Activated CD8-positive, alpha-beta T cell treated with anti-CD3 and anti-CD28 coated beads, Interleukin-2, amount 10 ng/mL, durations not matched to agents 7 days and 5 days (primary cell): ENCODE results near the gene FTSJ3. TPM values are rescaled to one million over a fixed set of nuclear protein-coding genes. Genes with fewer than 3 reads are reported as not detected.

ENCODE experiments used
- ATAC-seq: fragments of 150-1000 bp; cut with Tn5 transposase; one replicate; pipeline ENCODE4 v1.10.0; 2021; ENCODE audit warnings: moderate library complexity
- CTCF ChIA-PET: fragments of 350-600 bp; sonication (Branson Sonifier 250); formaldehyde crosslinking; loops from one replicate; lab custom pipeline; 2021; ENCODE audit warnings: antibody characterized with exemption; lab: Charles Lee
- POLR2A ChIA-PET: fragments of 350-600 bp; sonication (Branson Sonifier 250); formaldehyde crosslinking; loops from one replicate; lab custom pipeline; 2021; ENCODE audit warnings: antibody characterized with exemption; lab: Charles Lee
- DNase-seq: peaks from one replicate; pipeline ENCODE4 v3.0.0-alpha.2; 2020
- H3K27ac Mint-ChIP-seq: one replicate; pipeline ENCODE4 v1.8.0; 2021; ENCODE audit warnings: mild to moderate bottlenecking, mixed read lengths
- H3K27me3 Mint-ChIP-seq: one replicate; pipeline ENCODE4 v1.8.0; 2021; ENCODE audit warnings: low read depth, mixed read lengths
- H3K36me3 Mint-ChIP-seq: one replicate; pipeline ENCODE4 v1.8.0; 2021; ENCODE audit warnings: low read depth, mixed read lengths
- H3K4me1 Mint-ChIP-seq: one replicate; pipeline ENCODE4 v1.8.0; 2021; ENCODE audit warnings: low read depth, mixed read lengths
- H3K4me3 Mint-ChIP-seq: one replicate; pipeline ENCODE4 v1.8.0; 2021; ENCODE audit warnings: mild to moderate bottlenecking, mixed read lengths
- H3K9me3 Mint-ChIP-seq: one replicate; pipeline ENCODE4 v1.8.0; 2022; ENCODE audit warnings: mixed read lengths; ENCODE audit not compliant: insufficient read depth
- total RNA-seq, 2 experiments: library from RNA; stranded (reverse); gene quantifications; one replicate each; pipeline ENCODE4 v1.2.3, GENCODE V29; 2021

The FTSJ3 gene
- total RNA-seq, 2 experiments from 2014 or later: 58.7 to 62.2 TPM

DNA sequence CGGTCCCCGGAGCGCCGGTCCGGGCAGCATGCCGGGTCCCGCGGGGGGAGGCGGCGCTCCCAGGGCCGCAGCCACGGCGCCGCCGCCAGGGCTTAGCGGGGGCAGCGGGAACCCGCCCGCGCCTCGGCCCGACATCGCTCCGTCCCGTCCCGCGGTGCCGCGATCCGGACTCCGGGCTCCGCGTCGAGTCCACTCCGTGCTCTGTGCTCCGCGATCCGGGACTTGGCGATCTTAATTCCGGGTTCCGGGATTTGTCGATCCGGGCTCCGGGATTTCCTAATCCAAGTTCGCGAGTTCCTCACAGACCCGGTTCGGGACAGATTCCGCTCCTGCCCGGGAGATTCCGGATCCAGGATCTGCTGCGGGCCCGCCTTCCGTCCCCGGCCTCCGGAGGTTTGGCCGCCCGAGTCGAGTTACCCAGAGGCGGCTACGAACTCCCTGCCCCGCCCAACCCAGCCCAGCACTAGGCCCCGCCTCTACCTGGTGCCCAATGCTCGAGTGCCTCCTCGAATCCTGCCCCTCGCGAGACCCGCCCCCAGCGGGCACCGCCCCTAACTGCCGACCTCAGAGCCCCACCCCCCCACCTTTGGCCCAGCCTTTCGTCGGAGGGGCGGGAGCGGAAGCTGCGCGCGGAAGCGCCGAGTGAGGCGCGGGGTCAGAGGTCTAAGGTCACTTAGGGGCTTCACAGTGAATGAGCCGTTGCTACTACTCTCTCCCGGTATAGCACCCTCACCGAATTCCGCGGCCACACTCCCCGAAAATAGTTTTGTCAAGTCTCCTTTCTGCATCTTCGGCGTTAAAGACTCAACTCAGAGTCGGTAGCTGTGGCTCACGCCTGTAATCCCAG is 15.3 kb upstream of the FTSJ3 start, which contains the start of gene SMARCD2:
SMARCD2 (minus strand) TSS at position 146 of the 847 bp plus-strand sequence; CDS start at position 135, 11 bp downstream.
- peak within 1 kb of the TSS; percentile 97 for H3K4me3 Mint-ChIP-seq
- ATAC-seq (peak; percentile 90), DNase-seq (peak; percentile 99)
- no peaks in the 10 kb centered on the region for H3K9me3 Mint-ChIP-seq
- ChIA-PET POLR2A (interaction anchor here (0.5 to 8.0 kb wide), 8 partner anchors 14 to 664 kb away, joined by 3 to 124 read pairs (median 3); partner anchors contain the start of genes CCDC47, CEP95, DDX42 and DDX5), CTCF (interaction anchor here (0.9 to 2.8 kb wide), 4 partner anchors 16 to 174 kb away, joined by 3 to 20 read pairs (median 5); partner anchors contain the start of gene PSMC5)
- H3K4me1 Mint-ChIP-seq: peaks cover 36% of the 10 kb centered on the region
- H3K27ac Mint-ChIP-seq: peak within 1 kb of the TSS; percentile 94
- H3K36me3 Mint-ChIP-seq: peaks cover 17% of the 10 kb centered on the region
- no peaks in the 10 kb centered on the region for H3K27me3 Mint-ChIP-seq

DNA sequence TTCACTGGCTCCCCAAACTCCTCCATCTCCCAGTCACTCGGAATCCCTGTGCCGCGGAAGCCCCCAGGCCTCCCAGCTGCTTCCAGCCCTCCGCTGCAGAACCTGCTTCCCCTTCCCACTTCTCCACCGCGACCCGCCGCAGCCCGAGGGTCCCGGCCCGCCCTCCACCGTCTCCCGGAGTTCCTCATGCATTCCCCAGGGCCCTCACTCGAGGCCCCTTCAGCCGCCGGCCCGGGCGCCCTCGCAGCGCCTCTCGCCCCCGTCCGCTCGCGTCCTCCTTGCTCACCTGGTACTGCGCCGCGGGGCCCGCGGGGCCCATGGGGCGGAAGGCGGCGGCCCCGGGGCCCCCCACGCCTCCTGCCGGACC is 14.7 kb upstream of the FTSJ3 start:
- CTCF ChIA-PET: interaction anchor here (1.3 to 5.5 kb wide), 3 partner anchors 12 to 69 kb away, joined by 3 to 56 read pairs (median 9); partner anchors contain the start of genes CCDC47, DDX42 and FTSJ3
- Mint-ChIP-seq H3K4me1 (peaks cover 35% of the 10 kb centered on the region), H3K36me3 (peaks cover 17% of the 10 kb centered on the region), H3K27ac (peak overlapping the region; percentile 94), H3K4me3 (peak overlapping the region; percentile 97), H3K9me3 (no peaks in the 10 kb centered on the region), H3K27me3 (no peaks in the 10 kb centered on the region)
- no peak for DNase-seq
- ATAC-seq: peak; percentile 34
- POLR2A ChIA-PET: interaction anchor here (1.2 to 8.0 kb wide), 3 partner anchors 13 to 100 kb away, joined by 5 to 124 read pairs (median 10); partner anchors contain the start of genes CCDC47, DDX42, FTSJ3 and PSMC5

DNA sequence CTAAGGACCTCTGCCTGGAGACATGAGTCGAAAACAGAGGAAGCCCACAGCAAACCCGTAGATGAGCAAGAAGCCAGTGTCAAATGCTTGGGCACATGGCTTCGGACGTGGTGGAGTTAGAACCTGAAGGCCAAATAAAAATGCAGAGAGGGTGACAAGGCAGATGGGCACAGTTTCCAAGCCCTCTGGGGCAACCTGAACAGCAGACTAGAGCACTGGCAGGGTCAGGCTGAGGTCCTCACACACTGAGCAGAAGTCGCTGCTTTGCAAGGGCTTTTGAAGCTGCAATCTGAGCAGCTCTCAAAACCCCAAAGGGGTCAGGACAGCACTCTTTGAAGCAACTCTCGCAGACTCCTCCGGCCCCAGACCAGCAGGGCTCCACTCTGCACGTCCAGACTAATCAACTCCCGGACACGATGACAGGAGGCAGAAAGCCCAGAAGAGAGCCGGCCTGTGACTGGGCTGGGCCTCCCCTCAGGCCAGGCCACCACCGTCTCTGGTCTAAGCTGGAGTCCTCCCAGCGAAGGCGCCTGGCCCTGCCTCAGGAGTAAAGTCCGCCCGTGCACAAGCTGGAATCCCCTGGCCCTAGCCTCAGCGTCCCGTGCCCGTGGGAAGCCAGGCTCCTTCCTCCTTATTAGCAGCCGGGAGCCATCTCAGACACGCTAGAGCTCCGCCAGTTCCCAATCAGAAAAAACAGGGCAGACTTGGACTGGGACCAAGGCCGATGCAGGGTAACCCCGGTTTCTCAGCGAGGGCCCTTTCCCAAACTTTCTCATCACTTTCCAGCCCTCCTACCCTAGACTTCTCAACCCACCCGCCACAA is 14.1 kb upstream of the FTSJ3 start:
- peaks cover 35% of the 10 kb centered on the region for H3K4me1 Mint-ChIP-seq

DNA sequence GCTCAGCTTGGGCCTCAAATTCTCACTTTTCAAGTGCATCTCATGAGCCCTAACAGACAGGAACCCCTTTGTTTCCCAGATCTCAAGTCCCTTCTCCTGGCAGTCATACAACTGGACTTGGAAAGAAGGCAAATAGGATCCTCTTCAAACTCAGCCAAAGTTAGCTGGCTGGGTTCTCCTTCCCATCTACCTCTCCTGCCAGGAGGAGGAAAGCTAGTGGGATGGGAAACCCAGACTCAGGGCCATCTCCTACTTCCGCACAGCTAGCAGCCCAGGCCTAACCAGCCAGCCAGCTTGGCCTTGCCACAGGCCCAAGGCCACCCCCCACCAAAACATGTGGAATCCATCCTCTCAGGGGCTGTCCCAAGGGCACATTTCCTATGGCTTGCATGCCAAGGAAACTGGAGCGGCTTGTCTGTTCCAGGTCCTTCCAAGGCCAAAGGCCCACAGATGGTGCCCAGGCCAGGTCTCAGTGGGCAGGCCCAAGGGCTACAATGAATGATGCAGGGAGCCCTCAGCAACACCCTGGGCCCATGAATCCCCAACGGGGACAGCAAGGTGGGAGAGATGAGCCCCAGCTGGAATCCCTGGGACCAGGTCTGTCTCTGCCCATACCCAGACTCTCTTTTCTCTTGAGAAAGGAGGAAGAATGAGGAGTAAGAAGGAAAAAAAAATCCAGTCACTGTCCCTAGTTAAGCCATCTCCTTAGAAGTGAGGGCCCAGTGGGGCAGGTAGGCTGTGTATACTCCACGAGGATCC is 13.3 kb upstream of the FTSJ3 start:
- CTCF ChIA-PET: interaction anchor here (1.0 to 5.5 kb wide), 5 partner anchors 8 to 130 kb away, joined by 3 to 56 read pairs (median 7); partner anchors contain the start of genes CCDC47, DDX42 and FTSJ3
- peaks cover 27% of the 10 kb centered on the region for H3K36me3 Mint-ChIP-seq
- peak overlapping the region; percentile 97 for H3K4me3 Mint-ChIP-seq
- no peak for DNase-seq
- no peaks in the 10 kb centered on the region for H3K9me3 Mint-ChIP-seq
- ATAC-seq: no peak
- H3K4me1 Mint-ChIP-seq: peaks cover 35% of the 10 kb centered on the region
- POLR2A ChIA-PET: interaction anchor here (1.0 to 8.0 kb wide), 7 partner anchors 12 to 144 kb away, joined by 3 to 124 read pairs (median 5); partner anchors contain the start of genes CCDC47, DDX42, FTSJ3 and PSMC5
- no peaks in the 10 kb centered on the region for H3K27me3 Mint-ChIP-seq
- peak overlapping the region; percentile 94 for H3K27ac Mint-ChIP-seq

More for the DNA sequence above, 14.1 kb upstream of the FTSJ3 start:
- no peaks in the 10 kb centered on the region for H3K27me3 Mint-ChIP-seq
- ATAC-seq: no peak
- DNase-seq: peak; percentile 39
- peak overlapping the region; percentile 94 for H3K27ac Mint-ChIP-seq
- peak overlapping the region; percentile 97 for H3K4me3 Mint-ChIP-seq
- peaks cover 23% of the 10 kb centered on the region for H3K36me3 Mint-ChIP-seq
- POLR2A ChIA-PET: interaction anchor here (1.0 to 8.0 kb wide), 6 partner anchors 13 to 145 kb away, joined by 3 to 124 read pairs (median 4); partner anchors contain the start of genes CCDC47, DDX42, FTSJ3 and PSMC5
- CTCF ChIA-PET: interaction anchor here (1.3 to 5.5 kb wide), 4 partner anchors 7 to 68 kb away, joined by 3 to 56 read pairs (median 8); partner anchors contain the start of genes CCDC47, DDX42 and FTSJ3
- H3K9me3 Mint-ChIP-seq: no peaks in the 10 kb centered on the region

DNA sequence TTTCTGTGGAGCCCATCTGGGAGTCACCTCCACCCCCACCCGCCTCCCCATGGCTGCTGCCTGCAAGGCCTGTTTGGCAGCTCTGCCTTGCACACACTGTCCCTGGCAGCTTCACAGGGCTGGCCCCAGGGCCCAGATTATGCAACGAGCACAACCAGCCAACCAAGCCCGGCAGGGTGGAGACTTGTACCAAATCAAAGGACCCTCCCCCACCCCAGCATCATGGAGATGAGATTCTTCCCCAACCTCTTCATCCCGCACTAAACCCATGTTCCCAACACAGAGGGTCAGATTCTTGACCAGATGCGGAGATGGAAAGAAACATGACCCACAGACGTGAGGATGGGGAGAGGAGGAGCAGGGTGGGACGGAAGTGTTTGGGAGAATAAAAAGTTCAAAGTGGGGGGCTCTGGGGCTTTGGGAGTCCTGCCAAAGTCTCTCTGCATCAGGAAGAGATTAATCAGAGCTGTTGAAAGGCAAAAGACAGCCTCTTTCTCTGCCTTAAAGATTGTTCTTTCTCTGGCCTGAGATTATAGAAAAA is 11.2 kb upstream of the FTSJ3 start:
- Mint-ChIP-seq H3K27me3 (no peaks in the 10 kb centered on the region), H3K36me3 (peaks cover 42% of the 10 kb centered on the region)
- POLR2A ChIA-PET: interaction anchor here (0.8 to 8.0 kb wide), 7 partner anchors 10 to 145 kb away, joined by 3 to 124 read pairs (median 5); partner anchors contain the start of genes CCDC47, DDX42, FTSJ3 and PSMC5

DNA sequence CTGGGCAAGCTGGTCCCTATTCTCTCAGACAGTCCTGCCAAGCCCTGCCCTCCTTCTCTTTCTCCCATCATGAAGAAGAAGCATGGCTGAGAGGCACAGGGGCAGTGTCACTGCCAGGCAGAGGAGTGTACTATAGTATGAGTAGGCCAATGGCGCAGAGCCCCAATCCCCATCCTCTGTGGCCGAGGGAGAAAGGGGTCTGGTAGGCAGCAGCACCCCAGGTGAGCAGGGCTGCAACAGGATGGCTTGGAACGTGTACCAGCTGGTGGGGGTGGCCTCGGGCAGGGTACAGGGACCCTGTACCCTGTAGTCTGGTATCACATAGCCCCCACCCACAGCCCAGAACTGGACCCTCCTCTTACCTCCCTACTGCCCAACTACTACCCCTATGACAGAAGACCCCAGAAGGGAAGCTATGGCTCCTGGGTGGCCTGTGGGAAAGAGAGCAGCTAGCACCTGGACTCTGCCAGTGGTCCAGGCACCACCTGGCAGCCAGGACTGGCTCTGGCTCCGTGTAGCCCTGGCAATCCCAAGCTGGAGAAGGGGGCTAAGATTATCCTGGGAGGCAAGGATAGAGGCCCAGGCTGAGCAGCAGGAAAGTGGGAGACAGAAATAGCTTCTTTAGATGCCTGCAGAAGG is 10.6 kb upstream of the FTSJ3 start:
- Mint-ChIP-seq H3K27ac (no peak overlapping the region), H3K4me1 (peaks cover 36% of the 10 kb centered on the region)
- no peak for ATAC-seq

More for the DNA sequence above, 11.2 kb upstream of the FTSJ3 start:
- DNase-seq (no peak), ATAC-seq (no peak)
- CTCF ChIA-PET: interaction anchor here (2.6 to 5.5 kb wide), 2 partner anchors 9 to 10 kb away, joined by 12 to 56 read pairs; partner anchors contain the start of gene FTSJ3
- no peaks in the 10 kb centered on the region for H3K9me3 Mint-ChIP-seq
- H3K27ac Mint-ChIP-seq: peak overlapping the region; percentile 60
- peaks cover 38% of the 10 kb centered on the region for H3K4me1 Mint-ChIP-seq
- H3K4me3 Mint-ChIP-seq: peak overlapping the region; percentile 15

DNA sequence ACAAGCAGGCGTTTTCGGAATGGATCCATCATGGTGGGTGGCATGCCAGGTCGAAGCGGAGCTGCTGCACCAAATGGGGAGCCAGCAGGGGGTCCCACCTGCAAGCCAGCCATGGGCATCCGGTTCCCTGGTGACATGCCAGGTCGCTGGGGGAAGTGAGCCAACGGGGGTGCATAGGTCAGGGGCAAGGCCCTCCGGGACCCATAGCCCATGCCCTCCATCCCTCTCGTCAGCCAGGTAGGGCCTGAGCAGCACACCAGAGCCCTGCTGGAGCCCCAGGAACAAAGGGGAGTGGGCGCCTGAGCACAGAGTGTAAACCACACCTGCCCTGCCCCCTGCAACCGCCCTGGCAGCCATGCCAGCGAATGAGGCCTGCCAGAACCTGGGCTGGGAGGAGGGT is 10.0 kb upstream of the FTSJ3 start:
- peaks cover 53% of the 10 kb centered on the region for H3K36me3 Mint-ChIP-seq

More for the DNA sequence above, 10.6 kb upstream of the FTSJ3 start:
- no peaks in the 10 kb centered on the region for H3K27me3 Mint-ChIP-seq
- DNase-seq: no peak
- POLR2A ChIA-PET: interaction anchor here (0.8 to 8.0 kb wide), 8 partner anchors 9 to 145 kb away, joined by 3 to 124 read pairs (median 5); partner anchors contain the start of genes CCDC47, DDX42, FTSJ3 and PSMC5
- H3K4me3 Mint-ChIP-seq: no peak overlapping the region
- no peaks in the 10 kb centered on the region for H3K9me3 Mint-ChIP-seq
- H3K36me3 Mint-ChIP-seq: peaks cover 48% of the 10 kb centered on the region
- CTCF ChIA-PET: interaction anchor here (2.6 to 5.5 kb wide), 2 partner anchors 8 to 11 kb away, joined by 12 to 56 read pairs; partner anchors contain the start of gene FTSJ3

DNA sequence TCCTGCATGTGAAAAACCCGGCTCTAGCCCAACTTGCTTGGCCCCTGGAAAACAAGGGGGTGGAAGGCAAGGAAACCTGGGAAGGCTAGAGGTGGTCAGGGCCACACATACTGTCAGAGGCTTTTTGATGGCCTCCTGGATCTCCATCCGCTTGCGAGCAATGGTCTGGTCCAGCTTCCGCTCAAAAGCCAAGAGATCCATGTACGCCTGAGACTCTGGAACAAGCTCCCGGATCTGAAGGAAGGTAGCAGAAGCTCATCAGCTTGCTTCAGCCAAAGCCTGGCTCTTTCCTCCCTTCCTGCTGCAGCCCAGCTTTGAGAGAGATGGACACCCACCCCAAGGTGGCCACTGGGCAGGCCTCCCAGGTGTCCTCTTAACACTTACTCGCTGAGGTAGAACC is 9.3 kb upstream of the FTSJ3 start:
- ATAC-seq (no peak), DNase-seq (no peak)
- ChIA-PET CTCF (interaction anchor here (5.5 kb wide), 1 partner anchor 7 kb away, joined by 56 read pairs; the partner anchor contains the start of gene FTSJ3), POLR2A (interaction anchor here (0.6 to 1.4 kb wide), 2 partner anchors 138 to 629 kb away, joined by 3 to 5 read pairs; no protein-coding TSS in a partner anchor)
- no peaks in the 10 kb centered on the region for H3K27me3 Mint-ChIP-seq
- no peak overlapping the region for H3K4me3 Mint-ChIP-seq
- no peaks in the 10 kb centered on the region for H3K9me3 Mint-ChIP-seq
- peaks cover 57% of the 10 kb centered on the region for H3K36me3 Mint-ChIP-seq
- H3K4me1 Mint-ChIP-seq: peaks cover 43% of the 10 kb centered on the region
- no peak overlapping the region for H3K27ac Mint-ChIP-seq

More for the DNA sequence above, 10.0 kb upstream of the FTSJ3 start:
- ChIA-PET POLR2A (interaction anchor here (0.6 to 8.0 kb wide), 3 partner anchors 8 to 628 kb away, joined by 3 to 124 read pairs (median 5); partner anchors contain the start of genes FTSJ3 and PSMC5), CTCF (interaction anchor here (2.6 to 5.5 kb wide), 2 partner anchors 8 to 11 kb away, joined by 12 to 56 read pairs; partner anchors contain the start of gene FTSJ3)
- DNase-seq (no peak), ATAC-seq (no peak)
- Mint-ChIP-seq H3K9me3 (no peaks in the 10 kb centered on the region), H3K27ac (no peak overlapping the region), H3K4me1 (peaks cover 36% of the 10 kb centered on the region), H3K4me3 (no peak overlapping the region), H3K27me3 (no peaks in the 10 kb centered on the region)

DNA sequence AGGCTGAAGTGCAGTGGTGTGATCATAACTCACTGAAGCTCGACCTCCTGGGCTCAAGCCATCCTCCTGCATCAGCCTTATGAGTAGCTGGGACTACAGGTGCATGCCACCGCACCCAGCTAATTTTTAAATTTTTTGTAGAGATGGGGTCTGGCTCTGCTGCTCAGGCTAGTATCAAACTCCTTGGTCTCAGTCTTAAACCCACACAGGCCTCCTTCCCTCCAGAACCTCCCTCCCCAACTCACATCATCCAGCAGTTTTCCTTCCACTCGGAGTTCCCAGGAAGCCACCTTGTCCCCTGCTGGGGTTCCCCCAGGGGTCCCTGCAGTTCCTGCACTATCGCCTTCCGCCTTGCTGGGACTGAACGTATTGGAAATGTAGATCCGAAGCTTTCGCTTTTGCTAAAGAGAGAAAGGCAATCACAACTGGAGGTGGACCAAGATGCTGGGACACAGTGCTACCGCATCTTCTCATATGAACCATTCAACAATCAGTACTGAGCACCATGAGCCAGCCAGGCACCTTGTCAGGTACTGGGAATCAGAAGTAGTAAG is 7.8 kb upstream of the FTSJ3 start:
- Mint-ChIP-seq H3K27ac (no peak overlapping the region), H3K9me3 (no peaks in the 10 kb centered on the region), H3K4me3 (no peak overlapping the region), H3K36me3 (peaks cover 60% of the 10 kb centered on the region), H3K4me1 (peaks cover 47% of the 10 kb centered on the region), H3K27me3 (no peaks in the 10 kb centered on the region)
- POLR2A ChIA-PET: interaction anchor here (0.6 to 1.7 kb wide), 2 partner anchors 61 to 375 kb away, joined by 3 to 6 read pairs; partner anchors contain the start of gene DDX42
- no peak for DNase-seq
- no peak for ATAC-seq
- CTCF ChIA-PET: interaction anchor here (0.8 to 2.1 kb wide), 14 partner anchors 9 to 410 kb away, joined by 3 to 11 read pairs (median 4); partner anchors contain the start of genes DDX42, PSMC5 and STRADA
